ENCODE data around the gene FTCDNL1. TPM values are rescaled to one million over a fixed set of nuclear protein-coding genes. Genes with fewer than 3 reads are reported as not detected.

Gene FTCDNL1
- polyA plus RNA-seq, 2 of the 4 experiments (the other 2 are of a cell fraction) = 2.1 to 5.2 TPM

GRCh38 chr2:199804831-199805230 lies 46.2 kb downstream of the FTCDNL1 start:
- FAIRE-seq (no peak), DNase-seq (ENCODE audit: low read depth in 1 of 2, low spot score in 1 of 2) (no peak), ATAC-seq (no peak)
- POLR2A ChIA-PET = no interaction called here
- H3K4me3 ChIP-seq = no peak overlapping the region
- 71% methylated on average over 1 of the region's 1 CpG for WGBS (ENCODE audit: missing lambda C conversion rate)
- CTCF ChIA-PET = no interaction called here
- H3K4me2 ChIP-seq = no peak overlapping the region
- no peaks in the 10 kb centered on the region for H3K9me3 ChIP-seq
- H3K4me1 ChIP-seq = no peaks in the 10 kb centered on the region
- TF ChIP-seq RFX5 (IDR thresholded peaks at IDR 0.05) (no peak), POLR2A (IDR thresholded peaks at IDR 0.05; ENCODE audit: low read length) (no peak), ZNF302 (CRISPR knock-in tag; IDR thresholded peaks at IDR 0.05) (no peak), GATA3 (IDR thresholded peaks at IDR 0.05; ENCODE audit: borderline replicate concordance) (no peak), FOSL2 (IDR thresholded peaks at IDR 0.05) (no peak), FOSL2 (CRISPR knock-in tag; IDR thresholded peaks at IDR 0.05) (no peak), HEYL (CRISPR knock-in tag; IDR thresholded peaks at IDR 0.05) (no peak), SREBF2 (IDR thresholded peaks at IDR 0.05) (no peak), NFE2L2 (conservative IDR thresholded peaks at IDR 0.05; ENCODE audit: low read length) (no peak), FOSB (CRISPR knock-in tag; IDR thresholded peaks at IDR 0.05) (no peak), JUNB (IDR thresholded peaks at IDR 0.05) (no peak), MAX (IDR thresholded peaks at IDR 0.05) (no peak)
- TF ChIP-seq, protein P1, sequence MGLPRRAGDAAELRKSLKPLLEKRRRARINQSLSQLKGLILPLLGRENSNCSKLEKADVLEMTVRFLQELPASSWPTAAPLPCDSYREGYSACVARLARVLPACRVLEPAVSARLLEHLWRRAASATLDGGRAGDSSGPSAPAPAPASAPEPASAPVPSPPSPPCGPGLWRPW (IDR thresholded peaks at IDR 0.05) = no peak
- no peak overlapping the region for H3K27ac ChIP-seq

DNA sequence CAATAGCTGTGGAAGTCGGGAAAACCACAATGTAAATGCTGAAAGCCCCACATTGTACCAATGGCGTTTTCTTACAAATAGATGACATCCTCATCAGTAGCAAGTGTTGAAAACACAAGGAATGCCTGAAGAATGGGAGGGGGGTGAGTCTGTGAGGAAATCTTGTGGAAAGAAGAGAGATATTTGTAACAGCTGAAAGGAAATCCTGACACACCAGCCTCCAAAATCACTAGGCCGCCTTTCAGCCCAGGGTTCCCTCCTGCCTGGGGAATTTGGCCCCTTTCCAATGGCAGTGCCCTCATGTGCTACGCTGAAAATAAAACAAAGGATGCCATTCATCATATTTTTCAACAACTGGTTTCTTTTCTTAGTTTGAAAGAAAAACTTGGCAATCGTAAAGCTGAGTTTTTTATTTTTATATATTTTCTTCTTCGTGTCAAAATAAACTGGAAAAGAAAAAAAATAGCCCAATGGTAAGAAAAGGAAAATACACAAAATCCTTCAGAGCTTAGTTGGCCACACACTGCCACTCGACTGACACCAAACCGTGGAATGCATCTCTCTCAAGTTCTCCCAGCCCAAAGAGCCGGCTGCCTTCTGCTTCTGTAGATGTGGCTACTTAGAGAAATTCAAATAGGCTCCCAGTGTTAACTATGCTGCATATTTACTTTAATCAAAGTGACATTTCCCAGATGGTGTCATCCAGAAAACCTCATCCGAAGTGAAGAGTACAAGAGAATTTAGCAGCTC lies 52.0 kb downstream of the FTCDNL1 start:
- ChIA-PET POLR2A (no interaction called here), CTCF (interaction anchor here (2.2 kb wide), 1 partner anchor 59 kb away, joined by 5 read pairs; no protein-coding TSS in a partner anchor)
- TF ChIP-seq PHF8 (IDR thresholded peaks at IDR 0.05; ENCODE audit: borderline replicate concordance, low read depth) = no peak
- no peak for TF ChIP-seq RAD21 (conservative IDR thresholded peaks at IDR 0.05 in 1 of 2, IDR thresholded peaks at IDR 0.05 in 1 of 2)
- TF ChIP-seq NR3C1 (IDR thresholded peaks at IDR 0.05) = no peak
- TF ChIP-seq CHD2 (IDR thresholded peaks at IDR 0.05; ENCODE audit: low read length, partially characterized antibody) = no peak
- TF ChIP-seq, protein P2, sequence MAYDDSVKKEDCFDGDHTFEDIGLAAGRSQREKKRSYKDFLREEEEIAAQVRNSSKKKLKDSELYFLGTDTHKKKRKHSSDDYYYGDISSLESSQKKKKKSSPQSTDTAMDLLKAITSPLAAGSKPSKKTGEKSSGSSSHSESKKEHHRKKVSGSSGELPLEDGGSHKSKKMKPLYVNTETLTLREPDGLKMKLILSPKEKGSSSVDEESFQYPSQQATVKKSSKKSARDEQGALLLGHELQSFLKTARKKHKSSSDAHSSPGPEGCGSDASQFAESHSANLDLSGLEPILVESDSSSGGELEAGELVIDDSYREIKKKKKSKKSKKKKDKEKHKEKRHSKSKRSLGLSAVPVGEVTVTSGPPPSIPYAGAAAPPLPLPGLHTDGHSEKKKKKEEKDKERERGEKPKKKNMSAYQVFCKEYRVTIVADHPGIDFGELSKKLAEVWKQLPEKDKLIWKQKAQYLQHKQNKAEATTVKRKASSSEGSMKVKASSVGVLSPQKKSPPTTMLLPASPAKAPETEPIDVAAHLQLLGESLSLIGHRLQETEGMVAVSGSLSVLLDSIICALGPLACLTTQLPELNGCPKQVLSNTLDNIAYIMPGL (CRISPR knock-in tag; IDR thresholded peaks at IDR 0.05; ENCODE audit: borderline replicate concordance) = no peak
- TF ChIP-seq, protein P1 (IDR thresholded peaks at IDR 0.05) = no peak
- no peak for TF ChIP-seq CBX8 (IDR thresholded peaks at IDR 0.05)
- TF ChIP-seq NFE2L2 (conservative IDR thresholded peaks at IDR 0.05; ENCODE audit: low read length) = no peak
- no peak for TF ChIP-seq KDM1A (IDR thresholded peaks at IDR 0.05; ENCODE audit: low read depth)
- Histone ChIP-seq H3K4me2 (no peak overlapping the region), H3K27ac (no peak overlapping the region), H3K4me3 (no peak overlapping the region), H3K9me3 (no peaks in the 10 kb centered on the region), H3K4me1 (0 out of 3 replicates have a peak, but pooled peaks cover 5% of the 10 kb centered on the region)
- DNase-seq (ENCODE audit: low read depth in 1 of 2, low spot score in 1 of 2) (no peak), ATAC-seq (no peak), FAIRE-seq (no peak)
- WGBS (ENCODE audit: missing lambda C conversion rate) = 75% methylated on average over 10 of the region's 10 CpGs

Measured in A549 (cell line).